Testis (tissue), 3 donors: ENCODE results near the gene SHB. TPM values are rescaled to one million over a fixed set of nuclear protein-coding genes. Genes with fewer than 3 reads are reported as not detected.

Experiments used
- DNase-seq: peaks from one replicate; pipeline ENCODE4 v3.0.0-alpha.2; 2019
- H3K27ac ChIP-seq, 2 donors: fragments of 200-600 bp; sonication (generic); one replicate each; pipeline ENCODE4 v1.5.1; 2019
- H3K27me3 ChIP-seq: fragments of 200-600 bp; sonication (generic); one replicate; pipeline ENCODE4 v1.5.1; 2019
- H3K36me3 ChIP-seq: fragments of 200-600 bp; sonication (generic); one replicate; pipeline ENCODE4 v1.5.1; 2017; ENCODE audit warnings: low read depth; ENCODE audit errors: missing control alignments
- H3K4me1 ChIP-seq: fragments of 200-600 bp; sonication (generic); one replicate; pipeline ENCODE4 v1.5.1; 2019
- H3K4me3 ChIP-seq, 2 donors: fragments of 200-600 bp; sonication (generic); one replicate each; pipeline ENCODE4 v1.5.1; 2017 to 2019
- H3K9me3 ChIP-seq: fragments of 200-600 bp; sonication (generic); one replicate; pipeline ENCODE4 v1.5.1; 2017
- CTCF ChIP-seq, 3 experiments: fragments of 450-650 bp in 2 of 3; fragments of 200-600 bp in 1 of 3; sonication (generic) in 1 of 3; IDR thresholded peaks; one replicate each; pipeline ENCODE4 v1.5.1; 2016 to 2019; ENCODE audit warnings: antibody characterized with exemption in 3 of 3, mild to moderate bottlenecking in 2 of 3, moderate library complexity in 1 of 3
- POLR2A ChIP-seq: fragments of 450-650 bp; IDR thresholded peaks from one replicate; pipeline ENCODE4 v1.6.1; 2017; ENCODE audit warnings: antibody characterized with exemption, mild to moderate bottlenecking, moderate library complexity
- WGBS, 2 donors: methylation state at CpG; one replicate each; pipeline ENCODE4 v1.1.5; 2018; 5-methylcytosine and 5-hydroxymethylcytosine counted together
- intact Hi-C: fragments of 100-400 bp; cut with DNase I; formaldehyde crosslinking; loops from one replicate; pipeline ENCODE4 v1.15.1; 2023; ENCODE audit warnings: low total_unique reads
- polyA plus RNA-seq: library from polyadenylated mRNA; stranded (reverse); fragments of 350-450 nt; fragmentation: Illumina TruSeq; extraction: RNeasy Lipid Tissue Mini Kit (QIAGEN cat#74804); gene quantifications from one replicate; pipeline ENCODE4 v1.2.3, GENCODE V29; 2014; ENCODE audit warnings: low read depth, low replicate concordance; ENCODE audit not compliant: insufficient read depth
- total RNA-seq, 2 donors: library from RNA; depleted of rRNA; stranded (reverse); fragments of >200 nt; gene quantifications; one replicate each; pipeline ENCODE4 v1.2.3, GENCODE V29; 2016

The SHB gene
- total and polyA plus RNA-seq, 3 donors from 2014 or later, result 8.6 to 22.3 (median 21.2) TPM

- Histone ChIP-seq H3K4me1 (peaks cover 21% of the 10 kb centered on the region), H3K36me3 (no peaks in the 10 kb centered on the region), H3K4me3 (no peak overlapping the region), H3K9me3 (no peaks in the 10 kb centered on the region), H3K27me3 (no peaks in the 10 kb centered on the region), H3K27ac (peak overlapping the region in 1 of 2 donors; percentile 25)
- no peak for TF ChIP-seq POLR2A
- TF ChIP-seq CTCF (IDR thresholded peaks at IDR 0.05), result no peak
- 89 to 90% methylated on average over 19 to 21 of the region's 21 CpGs for WGBS, 2 donors
- intact Hi-C loops, result loop anchor here (10.0 kb wide), 1 partner anchor 85 kb away; no protein-coding TSS in a partner anchor
- DNase-seq, result no peak
Measured at GRCh38 chr9:38039907-38040682, 28.9 kb downstream of the SHB start.

- no peaks in the 10 kb centered on the region for H3K9me3 ChIP-seq
- no peak for DNase-seq
- no peaks in the 10 kb centered on the region for H3K36me3 ChIP-seq
- peak overlapping the region; percentile 25 to 29 for H3K27ac ChIP-seq
- TF ChIP-seq CTCF (IDR thresholded peaks at IDR 0.05) (no peak), POLR2A (no peak)
- WGBS, 2 donors, result 60 to 69% methylated on average over 12 to 16 of the region's 16 CpGs
- intact Hi-C loops, result no loop called here
- no peak overlapping the region for H3K4me3 ChIP-seq
- H3K4me1 ChIP-seq, result peaks cover 21% of the 10 kb centered on the region
- H3K27me3 ChIP-seq, result no peaks in the 10 kb centered on the region
Measured at GRCh38 chr9:38039090-38039906, 29.7 kb downstream of the SHB start.

- 50 to 55% methylated on average over 15 of the region's 15 CpGs for WGBS, 2 donors
- Histone ChIP-seq H3K36me3 (no peaks in the 10 kb centered on the region), H3K9me3 (no peaks in the 10 kb centered on the region), H3K27me3 (no peaks in the 10 kb centered on the region), H3K4me3 (no peak overlapping the region), H3K4me1 (peaks cover 21% of the 10 kb centered on the region), H3K27ac (peak overlapping the region in 1 of 2 donors; percentile 29)
- intact Hi-C loops, result no loop called here
- no peak for TF ChIP-seq POLR2A
- no peak for TF ChIP-seq CTCF (IDR thresholded peaks at IDR 0.05)
- DNase-seq, result peak; percentile 30
Measured at GRCh38 chr9:38038307-38039089, 30.5 kb downstream of the SHB start.

- Histone ChIP-seq H3K27ac (no peak overlapping the region), H3K9me3 (no peaks in the 10 kb centered on the region), H3K4me1 (peaks cover 21% of the 10 kb centered on the region), H3K27me3 (no peaks in the 10 kb centered on the region), H3K36me3 (no peaks in the 10 kb centered on the region), H3K4me3 (no peak overlapping the region)
- 88 to 97% methylated on average over 5 of the region's 5 CpGs for WGBS, 2 donors
- intact Hi-C loops, result no loop called here
- TF ChIP-seq CTCF (IDR thresholded peaks at IDR 0.05) (no peak), POLR2A (no peak)
- DNase-seq, result no peak
Measured at GRCh38 chr9:38037981-38038306, 31.1 kb downstream of the SHB start.
